AG09309 (cell line): Measurements from ENCODE around the gene PDIK1L.

Source experiments
- DNase-seq: peaks from one replicate; pipeline ENCODE4 v3.0.0-alpha.2; 2010; ENCODE audit warnings: low read depth
- H3K4me3 ChIP-seq: 2 replicates; pipeline ENCODE4 v1.5.1; 2011; ENCODE audit warnings: mild to moderate bottlenecking, low read depth, low read length, moderate library complexity; ENCODE audit not compliant: control insufficient read depth
- TF ChIP-seq, protein P1 (sequence below): IDR thresholded peaks from 2 replicates; pipeline ENCODE4 v1.5.1; 2011; ENCODE audit warnings: mild to moderate bottlenecking, low read depth, low read length, inconsistent platforms; ENCODE audit not compliant: insufficient read depth, control insufficient read depth; ENCODE audit errors: missing control alignments

Gene PDIK1L

DNA sequence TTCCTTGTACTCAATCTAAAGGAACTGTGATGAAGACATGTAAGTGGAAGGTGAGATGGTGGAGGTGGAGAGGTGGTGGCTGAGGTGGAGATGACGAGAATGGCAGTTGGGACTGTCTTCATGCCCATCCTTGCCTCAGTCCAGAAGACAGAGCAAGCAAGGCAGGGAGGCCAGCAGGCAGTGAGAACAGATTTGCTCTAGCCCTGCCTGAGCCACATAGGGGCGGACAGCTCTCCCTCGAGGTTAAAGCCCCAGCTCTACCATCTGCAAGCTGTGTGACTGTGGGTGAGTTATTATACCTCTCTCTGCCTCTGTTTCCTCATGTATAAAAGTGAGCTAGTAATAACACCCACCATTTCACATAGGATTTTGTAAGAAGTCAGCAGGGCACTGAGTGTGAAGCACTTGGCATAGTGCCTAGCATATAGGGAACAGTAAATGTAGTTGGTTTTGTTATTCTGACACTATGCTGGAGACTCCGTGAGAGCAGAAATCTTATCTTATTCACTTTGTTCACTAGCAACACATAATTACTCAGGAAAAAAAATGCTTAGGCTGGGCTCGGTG, 42.4 kb downstream of the PDIK1L start:
- H3K4me3 ChIP-seq: no peak overlapping the region
- DNase-seq: no peak
- TF ChIP-seq, protein P1, sequence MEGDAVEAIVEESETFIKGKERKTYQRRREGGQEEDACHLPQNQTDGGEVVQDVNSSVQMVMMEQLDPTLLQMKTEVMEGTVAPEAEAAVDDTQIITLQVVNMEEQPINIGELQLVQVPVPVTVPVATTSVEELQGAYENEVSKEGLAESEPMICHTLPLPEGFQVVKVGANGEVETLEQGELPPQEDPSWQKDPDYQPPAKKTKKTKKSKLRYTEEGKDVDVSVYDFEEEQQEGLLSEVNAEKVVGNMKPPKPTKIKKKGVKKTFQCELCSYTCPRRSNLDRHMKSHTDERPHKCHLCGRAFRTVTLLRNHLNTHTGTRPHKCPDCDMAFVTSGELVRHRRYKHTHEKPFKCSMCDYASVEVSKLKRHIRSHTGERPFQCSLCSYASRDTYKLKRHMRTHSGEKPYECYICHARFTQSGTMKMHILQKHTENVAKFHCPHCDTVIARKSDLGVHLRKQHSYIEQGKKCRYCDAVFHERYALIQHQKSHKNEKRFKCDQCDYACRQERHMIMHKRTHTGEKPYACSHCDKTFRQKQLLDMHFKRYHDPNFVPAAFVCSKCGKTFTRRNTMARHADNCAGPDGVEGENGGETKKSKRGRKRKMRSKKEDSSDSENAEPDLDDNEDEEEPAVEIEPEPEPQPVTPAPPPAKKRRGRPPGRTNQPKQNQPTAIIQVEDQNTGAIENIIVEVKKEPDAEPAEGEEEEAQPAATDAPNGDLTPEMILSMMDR: no peak

DNA sequence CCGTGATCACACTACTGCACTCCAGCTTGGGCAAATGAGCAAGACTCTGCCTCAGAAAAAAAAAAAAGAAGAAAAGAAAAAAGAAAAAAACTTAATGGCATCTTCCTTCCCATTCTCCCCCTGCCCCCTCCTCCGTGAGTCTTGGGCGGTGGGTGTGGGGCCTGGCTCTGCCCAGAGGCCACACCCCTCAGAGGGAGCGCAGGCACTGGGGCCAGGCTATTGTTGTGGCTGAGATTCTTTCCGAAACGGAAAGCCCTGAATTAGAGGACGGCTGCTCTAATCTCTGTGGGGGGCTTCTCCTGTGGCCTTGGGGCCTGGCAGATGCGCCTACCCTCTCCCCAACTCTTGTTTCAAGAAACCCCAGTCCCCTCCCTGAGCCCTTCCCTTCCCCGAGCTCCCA, 43.1 kb downstream of the PDIK1L start:
- no peak for DNase-seq
- TF ChIP-seq, protein P1: no peak
- H3K4me3 ChIP-seq: no peak overlapping the region

DNA sequence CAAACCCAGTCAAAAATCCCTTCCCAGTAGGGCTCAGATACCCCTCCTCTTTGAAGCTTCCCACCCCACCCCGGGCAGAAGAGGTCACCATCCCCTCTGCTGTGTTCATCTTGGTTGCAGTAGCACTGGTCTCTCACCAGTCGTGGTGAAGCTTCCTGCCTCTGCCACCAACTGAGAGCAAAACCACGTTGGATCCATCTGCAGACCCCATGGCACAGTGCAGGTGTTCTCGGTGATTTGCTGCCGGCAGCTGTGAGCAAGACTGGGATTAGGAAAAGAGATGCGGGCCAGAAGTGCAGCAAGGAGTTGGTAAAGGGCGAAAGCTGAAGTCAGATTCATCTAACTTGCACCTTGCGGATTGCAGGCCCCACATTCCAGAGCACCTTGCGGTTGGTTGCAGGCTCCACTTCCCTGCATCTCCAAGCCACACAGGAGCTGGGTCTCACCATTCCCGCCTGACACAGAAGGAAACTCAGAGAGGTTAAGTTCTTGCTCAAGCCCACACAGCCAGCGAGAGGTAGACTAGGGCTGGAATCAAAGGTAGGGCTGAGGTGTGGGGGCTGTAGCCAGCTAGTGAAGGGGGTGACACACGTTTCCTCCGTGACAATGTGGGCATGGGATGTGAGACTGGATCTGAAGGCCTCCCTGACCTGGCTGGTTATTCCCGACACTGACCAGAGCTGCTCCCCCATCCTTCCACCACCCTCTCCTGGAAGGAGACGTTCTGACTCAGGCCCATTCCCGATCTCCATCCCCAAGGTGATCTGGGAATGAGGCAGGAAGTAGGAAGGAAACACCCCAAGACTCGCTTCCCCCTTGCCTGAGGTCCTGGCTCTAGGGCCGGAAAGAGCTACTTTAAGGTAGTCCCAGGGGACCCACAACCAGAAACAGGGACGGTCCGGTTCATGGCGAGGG, 44.0 kb downstream of the PDIK1L start:
- TF ChIP-seq, protein P1: no peak
- H3K4me3 ChIP-seq: no peak overlapping the region
- DNase-seq: no peak

DNA sequence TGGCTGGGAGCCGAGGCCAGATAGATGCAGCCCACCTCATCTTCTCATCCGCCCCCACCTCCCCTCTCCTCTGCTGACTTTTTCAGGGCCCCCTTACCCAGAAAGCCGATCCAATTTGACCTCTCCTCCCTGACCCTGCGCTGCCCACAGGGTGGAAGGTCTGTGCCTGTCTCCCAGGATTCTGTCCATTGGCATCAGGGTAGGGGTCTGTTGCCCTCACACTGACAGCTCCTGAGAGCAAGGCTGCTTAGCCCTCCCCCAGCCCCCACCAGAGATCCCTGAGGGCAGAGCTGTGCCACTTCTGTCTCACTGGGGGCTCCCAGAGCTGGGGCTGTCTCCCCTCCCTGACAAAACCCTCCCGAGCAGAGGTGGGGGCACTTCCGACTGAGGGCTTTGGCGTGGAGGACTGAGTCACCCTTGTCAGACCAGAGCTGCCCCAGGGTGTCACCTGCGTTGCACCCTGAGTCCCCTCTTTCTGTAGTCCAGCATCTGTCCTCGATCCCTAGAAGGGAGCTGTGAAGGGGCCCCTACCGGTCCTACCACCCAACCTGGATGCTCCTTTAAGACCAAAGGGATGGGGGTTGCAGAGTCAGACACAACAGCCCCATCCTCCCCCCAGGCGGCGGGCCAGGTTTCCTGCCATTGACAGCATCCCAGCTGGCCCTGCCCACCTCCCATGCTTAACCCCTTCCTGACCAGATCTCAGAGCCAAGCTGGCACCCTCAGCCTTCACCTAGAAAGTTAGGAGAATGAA, 44.8 kb downstream of the PDIK1L start:
- no peak for DNase-seq
- H3K4me3 ChIP-seq: no peak overlapping the region
- TF ChIP-seq, protein P1: no peak

DNA sequence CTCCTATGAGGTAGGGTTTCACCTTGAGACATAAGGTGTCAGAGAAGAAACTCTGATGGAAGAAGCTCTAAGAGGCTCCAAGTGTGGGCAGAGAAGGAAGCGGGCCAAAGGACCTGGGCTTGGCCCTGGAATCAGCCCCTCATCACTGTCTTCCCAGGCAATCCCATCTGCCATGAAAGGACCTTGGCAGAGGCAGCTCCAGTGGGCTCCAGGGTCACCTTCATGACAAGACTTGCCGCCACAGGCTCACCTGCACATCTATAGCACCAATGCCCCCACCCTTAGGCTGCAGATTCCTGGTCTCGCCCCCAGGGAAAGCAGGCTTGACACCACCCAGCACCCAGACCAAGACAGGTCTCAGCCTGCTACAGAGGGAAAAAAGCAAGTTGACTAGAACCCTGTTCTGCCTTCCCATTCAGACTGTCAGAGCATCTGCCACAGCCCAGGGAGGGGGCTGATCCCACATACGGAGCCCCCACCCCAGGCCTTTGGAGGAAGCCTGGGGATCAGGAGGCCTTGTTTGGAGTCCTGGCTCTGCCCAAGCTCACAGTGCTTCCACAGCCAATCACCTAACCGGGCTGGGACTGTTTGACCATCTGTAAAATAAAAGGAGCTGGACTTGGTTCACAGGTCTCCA, 46.8 kb downstream of the PDIK1L start:
- no peak for DNase-seq
- TF ChIP-seq, protein P1: no peak
- H3K4me3 ChIP-seq: no peak overlapping the region

DNA sequence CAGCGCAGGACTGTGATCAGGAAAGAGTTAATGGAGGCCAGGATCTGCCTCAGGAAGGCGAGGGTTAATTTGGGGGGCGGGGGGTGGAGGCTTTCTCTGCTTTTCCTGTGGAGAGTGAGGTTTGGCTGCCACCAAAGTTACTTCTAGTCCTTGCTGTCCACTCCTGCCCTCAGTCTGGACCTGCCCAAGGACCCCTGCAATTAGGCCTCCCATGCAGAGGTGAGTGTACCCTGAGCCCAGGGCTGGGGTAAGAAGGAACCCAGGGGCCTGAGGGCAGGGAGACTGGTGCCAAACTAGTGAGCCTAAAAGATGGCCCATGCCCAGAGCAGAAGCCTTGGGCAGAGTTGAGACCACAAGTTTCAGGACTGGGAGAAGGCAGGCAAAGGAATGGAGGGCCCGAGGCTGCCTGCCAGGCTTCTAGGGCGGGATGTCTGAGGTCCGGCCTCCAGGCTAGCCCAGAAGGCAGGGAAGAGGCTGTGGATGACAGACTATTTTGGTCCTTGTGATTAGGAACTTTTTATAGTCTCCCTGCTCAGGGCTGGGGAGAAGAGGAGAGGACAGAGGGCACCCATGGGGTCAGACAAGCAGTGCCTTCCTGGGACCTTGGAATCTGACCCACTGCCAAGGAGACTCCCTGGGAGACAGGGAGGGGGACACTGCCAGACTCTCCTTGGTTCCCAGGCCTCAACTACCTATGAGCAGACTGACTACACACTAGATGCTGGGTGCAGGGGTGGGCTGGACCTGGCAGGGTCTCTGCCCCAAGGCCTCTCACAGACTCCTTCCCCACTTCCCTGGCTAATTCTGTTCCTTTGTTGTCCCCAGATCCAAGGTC, 47.5 kb downstream of the PDIK1L start, which contains the start of gene FAM110D:
Gene FAM110D, plus strand, starts transcription at position 172 of the 835 bp plus-strand sequence. CDS start 2,213 bp downstream, outside the sequence.
- TF ChIP-seq, protein P1: no peak
- DNase-seq: no peak
- H3K4me3 ChIP-seq: no peak within 1 kb of the TSS
